ENCODE data around the gene RIMBP3B. TPM values are rescaled to one million over a fixed set of nuclear protein-coding genes. Genes with fewer than 3 reads are reported as not detected.
"Not testable (repeated sequence)": the region's sequence is repeated elsewhere in the genome, so short reads cannot be mapped to it uniquely, and the experiment has no call there.

Gene RIMBP3B
- total RNA-seq, 1 donor from 2014 or later = 0.51 TPM

- not testable (repeated sequence) for H3K9me3 Mint-ChIP-seq (ENCODE audit: unreplicated experiment); DNase-seq (ENCODE audit: low spot score); H3K4me3 Mint-ChIP-seq (ENCODE audit: unreplicated experiment); H3K27me3 Mint-ChIP-seq (ENCODE audit: unreplicated experiment); H3K4me1 Mint-ChIP-seq (ENCODE audit: unreplicated experiment); H3K36me3 Mint-ChIP-seq (ENCODE audit: low read depth, unreplicated experiment); H3K27ac Mint-ChIP-seq (ENCODE audit: unreplicated experiment)
Measured at GRCh38 chr22:21418974-21419638, 35.6 kb downstream of the RIMBP3B start.

- not testable (repeated sequence) for H3K4me3 Mint-ChIP-seq (ENCODE audit: unreplicated experiment); DNase-seq (ENCODE audit: low spot score); H3K27me3 Mint-ChIP-seq (ENCODE audit: unreplicated experiment); H3K36me3 Mint-ChIP-seq (ENCODE audit: low read depth, unreplicated experiment); H3K4me1 Mint-ChIP-seq (ENCODE audit: unreplicated experiment); H3K27ac Mint-ChIP-seq (ENCODE audit: unreplicated experiment); H3K9me3 Mint-ChIP-seq (ENCODE audit: unreplicated experiment)
Measured at GRCh38 chr22:21420180-21420763, 36.7 kb downstream of the RIMBP3B start.

GRCh38 chr22:21424084-21424709, 40.6 kb downstream of the RIMBP3B start:
- not testable (repeated sequence) for H3K4me3 Mint-ChIP-seq (ENCODE audit: unreplicated experiment); H3K4me1 Mint-ChIP-seq (ENCODE audit: unreplicated experiment); H3K27me3 Mint-ChIP-seq (ENCODE audit: unreplicated experiment); DNase-seq (ENCODE audit: low spot score); H3K9me3 Mint-ChIP-seq (ENCODE audit: unreplicated experiment); H3K36me3 Mint-ChIP-seq (ENCODE audit: low read depth, unreplicated experiment); H3K27ac Mint-ChIP-seq (ENCODE audit: unreplicated experiment)

GRCh38 chr22:21434378-21435233, 51.1 kb downstream of the RIMBP3B start:
- not testable (repeated sequence) for DNase-seq (ENCODE audit: low spot score); H3K4me1 Mint-ChIP-seq (ENCODE audit: unreplicated experiment); H3K27ac Mint-ChIP-seq (ENCODE audit: unreplicated experiment); H3K4me3 Mint-ChIP-seq (ENCODE audit: unreplicated experiment); H3K36me3 Mint-ChIP-seq (ENCODE audit: low read depth, unreplicated experiment); H3K9me3 Mint-ChIP-seq (ENCODE audit: unreplicated experiment); H3K27me3 Mint-ChIP-seq (ENCODE audit: unreplicated experiment)

- not testable (repeated sequence) for H3K4me1 Mint-ChIP-seq (ENCODE audit: unreplicated experiment); H3K4me3 Mint-ChIP-seq (ENCODE audit: unreplicated experiment); H3K9me3 Mint-ChIP-seq (ENCODE audit: unreplicated experiment); H3K27me3 Mint-ChIP-seq (ENCODE audit: unreplicated experiment); H3K27ac Mint-ChIP-seq (ENCODE audit: unreplicated experiment); H3K36me3 Mint-ChIP-seq (ENCODE audit: low read depth, unreplicated experiment)
- peak; percentile 1 for DNase-seq (ENCODE audit: low spot score)
Measured at GRCh38 chr22:21435998-21436810, 52.7 kb downstream of the RIMBP3B start.

- not testable (repeated sequence) for H3K9me3 Mint-ChIP-seq (ENCODE audit: unreplicated experiment); H3K27me3 Mint-ChIP-seq (ENCODE audit: unreplicated experiment); H3K27ac Mint-ChIP-seq (ENCODE audit: unreplicated experiment); H3K4me1 Mint-ChIP-seq (ENCODE audit: unreplicated experiment); DNase-seq (ENCODE audit: low spot score); H3K36me3 Mint-ChIP-seq (ENCODE audit: low read depth, unreplicated experiment); H3K4me3 Mint-ChIP-seq (ENCODE audit: unreplicated experiment)
Measured at GRCh38 chr22:21438013-21438412, 54.5 kb downstream of the RIMBP3B start.

Other genes with a start within 250 kb of the RIMBP3B start
- 23.5 TPM for gene HIC2, start 33.6 kb downstream of the RIMBP3B start, total RNA-seq (ENCODE audit: unreplicated experiment)
- gene TMEM191C, start 83.6 kb downstream of the RIMBP3B start, total RNA-seq (ENCODE audit: unreplicated experiment) = 0.92 TPM
- gene RIMBP3C, start 167.7 kb downstream of the RIMBP3B start, total RNA-seq (ENCODE audit: unreplicated experiment) = 0.18 TPM
- gene UBE2L3, start 184.0 kb downstream of the RIMBP3B start, total RNA-seq (ENCODE audit: unreplicated experiment) = 62.2 TPM
- gene YDJC, start 246.3 kb downstream of the RIMBP3B start, total RNA-seq (ENCODE audit: unreplicated experiment) = 11.2 TPM
- 0.36 TPM for gene CCDC116, start 249.0 kb downstream of the RIMBP3B start, total RNA-seq (ENCODE audit: unreplicated experiment)

All from endothelial cell (in vitro differentiated cells).